Stomach (tissue), 4 donors: Measurements from ENCODE around the gene HYAL1.

Experiments used
- CTCF ChIP-seq, 7 experiments: fragments of 450-650 bp in 4 of 7; fragments of 200-600 bp in 3 of 7; sonication (generic) in 3 of 7; IDR thresholded peaks; one replicate each; pipeline ENCODE4 v1.5.1; 2016 to 2019; ENCODE audit warnings: antibody characterized with exemption in 7 of 7, control low read depth in 2 of 7, mild to moderate bottlenecking in 1 of 7
- EP300 ChIP-seq: sonication (generic); formaldehyde crosslinking; IDR thresholded peaks from one replicate; pipeline ENCODE4 v1.6.1; 2017; ENCODE audit warnings: antibody characterized with exemption
- POLR2A ChIP-seq, 4 donors: fragments of 450-650 bp; IDR thresholded peaks; one replicate each; pipeline ENCODE4 v1.6.1; 2016; ENCODE audit warnings: antibody characterized with exemption in 4 of 4, control low read depth in 2 of 4, mild to moderate bottlenecking in 1 of 4, moderate library complexity in 1 of 4
- POLR2AphosphoS5 ChIP-seq, 3 donors: sonication (generic); formaldehyde crosslinking; IDR thresholded peaks; one replicate each; pipeline ENCODE4 v1.6.1; 2016; ENCODE audit warnings: antibody characterized with exemption in 3 of 3

GRCh38 chr3:50321336-50322114 lies 18.2 kb upstream of the HYAL1 start:
- TF ChIP-seq CTCF (IDR thresholded peaks at IDR 0.05) (peak in 5 of 7 experiments; percentile 21 to 59 (median 47)), POLR2A (IDR thresholded peaks at IDR 0.05) (no peak), POLR2AphosphoS5 (IDR thresholded peaks at IDR 0.05) (peak in 2 of 3 donors; percentile 65 to 80), EP300 (no peak)
